IgD-negative memory B cell (primary cell): ENCODE results near the gene OR2T29. TPM values are rescaled to one million over a fixed set of nuclear protein-coding genes. Genes with fewer than 3 reads are reported as not detected.
"Not testable (repeated sequence)": the region's sequence is repeated elsewhere in the genome, so short reads cannot be mapped to it uniquely, and the experiment has no call there.

ENCODE experiments used
- H3K27ac Mint-ChIP-seq, 3 donors: one replicate each; pipeline ENCODE4 v1.8.0; 2020 to 2022; ENCODE audit warnings: mild to moderate bottlenecking in 3 of 3, mixed read lengths in 3 of 3, moderate library complexity in 1 of 3
- H3K27me3 Mint-ChIP-seq: one replicate; pipeline ENCODE4 v1.8.0; 2021; ENCODE audit warnings: mixed read lengths
- H3K36me3 Mint-ChIP-seq: one replicate; pipeline ENCODE4 v1.8.0; 2020; ENCODE audit warnings: mild to moderate bottlenecking, mixed read lengths
- H3K4me1 Mint-ChIP-seq, 3 donors: one replicate each; pipeline ENCODE4 v1.8.0; 2020 to 2022; ENCODE audit warnings: mixed read lengths in 3 of 3, mild to moderate bottlenecking in 1 of 3
- H3K4me3 Mint-ChIP-seq, 4 donors: one replicate each; pipeline ENCODE4 v1.8.0; 2020 to 2022; ENCODE audit warnings: mild to moderate bottlenecking in 4 of 4, mixed read lengths in 4 of 4, moderate library complexity in 3 of 4
- H3K9me3 Mint-ChIP-seq, 3 donors: one replicate each; pipeline ENCODE4 v1.8.0; 2020 to 2021; ENCODE audit warnings: mixed read lengths in 3 of 3, mild to moderate bottlenecking in 1 of 3
- polyA plus RNA-seq: library from polyadenylated mRNA; unstranded; fragments of 300-500 nt; fragmentation: Illumina TruSeq; gene quantifications from one replicate; pipeline ENCODE4 v1.2.3, GENCODE V29; 2021

Gene OR2T29
- polyA plus RNA-seq, 1 donor from 2014 or later: not detected

GRCh38 chr1:248569049-248569448 is 6.5 kb upstream of the OR2T29 start:
- H3K4me1 Mint-ChIP-seq, H3K27me3 Mint-ChIP-seq, H3K27ac Mint-ChIP-seq, H3K9me3 Mint-ChIP-seq, H3K36me3 Mint-ChIP-seq, H3K4me3 Mint-ChIP-seq: not testable (repeated sequence)

DNA sequence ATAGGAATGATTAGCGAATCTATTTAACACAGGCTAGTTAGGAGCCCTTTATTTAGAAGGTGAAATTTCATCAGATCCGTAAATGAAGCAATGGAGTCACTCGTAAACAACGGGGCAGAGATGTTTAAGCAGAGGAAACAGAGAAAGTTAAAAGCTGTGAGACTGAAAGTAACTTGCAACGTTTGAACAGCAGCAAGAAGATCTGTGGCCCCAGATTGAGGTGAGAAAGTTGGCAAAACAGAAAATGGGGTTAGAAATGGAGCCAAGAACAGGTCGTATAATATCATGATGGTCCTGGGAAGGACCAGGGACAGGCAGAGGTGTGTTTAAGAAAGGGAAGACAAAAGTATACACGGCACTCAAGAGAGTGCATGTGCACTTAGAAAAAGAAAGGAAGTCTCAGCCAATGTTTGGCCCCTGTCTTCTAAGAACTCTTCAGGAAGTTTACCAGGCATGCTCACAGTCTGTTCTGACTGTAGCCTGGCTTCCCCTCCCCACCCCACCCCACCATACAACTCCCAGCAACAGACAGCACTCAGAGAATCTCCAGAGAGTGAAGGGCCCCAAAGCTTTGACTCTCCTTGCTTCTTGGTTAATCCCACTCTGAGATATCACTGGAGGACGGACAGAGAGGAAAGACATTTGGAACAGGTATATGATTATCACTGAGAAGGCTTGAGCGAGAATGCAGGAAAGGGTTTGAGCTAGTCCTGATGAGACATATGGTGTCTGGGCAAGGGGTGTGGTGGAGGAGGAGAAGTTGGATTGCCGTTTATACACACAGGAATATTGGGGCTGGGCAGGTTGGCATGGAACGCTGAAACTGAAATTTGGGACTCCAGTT is 3.2 kb upstream of the OR2T29 start:
- H3K27me3 Mint-ChIP-seq, H3K36me3 Mint-ChIP-seq, H3K4me1 Mint-ChIP-seq, H3K9me3 Mint-ChIP-seq: not testable (repeated sequence)
- H3K27ac Mint-ChIP-seq: peak overlapping the region in 1 of 3 donors; percentile 78
- H3K4me3 Mint-ChIP-seq: peak overlapping the region; percentile 9 to 74 (median 44)

DNA sequence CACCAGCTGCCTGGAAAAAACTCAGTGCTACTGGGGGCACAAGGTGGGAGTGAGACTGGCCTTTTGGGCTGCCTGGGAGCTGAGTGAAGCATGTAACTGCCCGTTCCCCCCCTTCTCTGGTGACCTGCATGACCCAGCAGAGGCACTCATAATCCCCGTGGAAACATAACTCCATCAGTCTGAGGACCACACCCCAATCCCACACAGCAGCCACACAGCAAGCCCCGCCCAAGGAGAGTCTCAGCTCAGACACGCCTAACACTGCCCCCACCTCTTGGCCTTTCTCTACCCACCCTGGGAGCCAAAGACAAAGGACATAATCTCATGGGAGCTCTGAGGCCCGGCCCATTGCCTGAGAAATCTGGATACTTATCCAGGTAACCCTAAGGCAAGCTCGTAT is 11.5 kb downstream of the OR2T29 start:
- H3K36me3 Mint-ChIP-seq, H3K27ac Mint-ChIP-seq, H3K4me3 Mint-ChIP-seq, H3K9me3 Mint-ChIP-seq, H3K27me3 Mint-ChIP-seq, H3K4me1 Mint-ChIP-seq: not testable (repeated sequence)

- not testable (repeated sequence) for H3K36me3 Mint-ChIP-seq, H3K27me3 Mint-ChIP-seq, H3K4me3 Mint-ChIP-seq, H3K4me1 Mint-ChIP-seq, H3K27ac Mint-ChIP-seq, H3K9me3 Mint-ChIP-seq
Observed at GRCh38 chr1:248547383-248547782, 15.2 kb downstream of the OR2T29 start.

DNA sequence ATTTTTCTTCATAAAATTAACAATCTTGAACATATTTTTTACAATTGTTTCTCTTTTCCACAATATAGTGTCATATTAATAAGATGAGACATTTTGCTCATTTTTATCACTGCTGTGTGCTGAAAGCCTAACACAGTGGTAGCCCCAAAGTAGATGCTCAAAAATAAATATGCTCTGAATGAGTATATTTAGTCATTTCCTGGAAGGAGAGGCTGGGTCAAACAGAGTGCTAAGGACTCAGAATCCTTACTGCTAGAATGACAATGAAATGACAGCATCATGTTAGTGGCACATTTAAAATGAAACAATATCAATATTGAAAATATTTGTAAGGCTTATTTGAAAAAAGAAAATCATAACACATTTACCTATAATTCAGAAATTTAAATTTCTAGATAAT is 25.1 kb downstream of the OR2T29 start:
- H3K9me3 Mint-ChIP-seq, H3K27me3 Mint-ChIP-seq, H3K4me1 Mint-ChIP-seq, H3K36me3 Mint-ChIP-seq, H3K27ac Mint-ChIP-seq, H3K4me3 Mint-ChIP-seq: not testable (repeated sequence)

DNA sequence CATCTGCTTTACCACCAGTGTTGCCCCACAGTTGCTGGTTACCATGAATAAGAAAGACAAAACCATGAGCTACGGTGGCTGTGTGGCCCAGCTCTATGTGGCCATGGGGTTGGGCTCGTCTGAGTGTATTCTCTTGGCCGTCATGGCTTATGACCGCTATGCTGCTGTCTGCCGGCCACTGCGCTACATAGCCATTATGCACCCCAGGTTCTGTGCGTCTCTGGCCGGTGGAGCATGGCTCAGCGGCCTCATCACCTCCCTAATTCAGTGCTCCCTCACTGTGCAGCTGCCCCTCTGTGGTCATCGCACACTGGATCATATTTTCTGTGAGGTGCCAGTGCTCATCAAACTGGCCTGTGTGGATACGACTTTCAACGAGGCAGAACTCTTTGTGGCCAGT is 40.7 kb downstream of the OR2T29 start:
- Mint-ChIP-seq H3K4me3 (peak overlapping the region in 1 of 4 donors; percentile 37), H3K9me3 (peaks cover 0 to 8% (median 0%) of the 10 kb centered on the region in 3 donors), H3K36me3 (peaks cover 3% of the 10 kb centered on the region), H3K27me3 (peaks cover 1% of the 10 kb centered on the region), H3K27ac (no peak overlapping the region), H3K4me1 (no peaks in the 10 kb centered on the region)

- H3K27me3 Mint-ChIP-seq, H3K27ac Mint-ChIP-seq, H3K36me3 Mint-ChIP-seq, H3K4me1 Mint-ChIP-seq, H3K9me3 Mint-ChIP-seq, H3K4me3 Mint-ChIP-seq: not testable (repeated sequence)
Observed at GRCh38 chr1:248510217-248510616, 52.4 kb downstream of the OR2T29 start.

- H3K36me3 Mint-ChIP-seq, H3K9me3 Mint-ChIP-seq, H3K27me3 Mint-ChIP-seq: not testable (repeated sequence)
Observed at GRCh38 chr1:248507773-248508172, 54.8 kb downstream of the OR2T29 start, which contains the start of gene OR2G6. TSS of gene OR2G6 (plus strand) at chr1:248508073. CDS start at chr1:248521647, 13,574 bp downstream.

More at GRCh38 chr1:248507773-248508172, 54.8 kb downstream of the OR2T29 start, which contains the start of gene OR2G6:
- not testable (repeated sequence) for H3K27ac Mint-ChIP-seq, H3K4me3 Mint-ChIP-seq, H3K4me1 Mint-ChIP-seq

Other genes starting within 250 kb of the OR2T29 start
- not detected for gene OR2M7, start 238.2 kb downstream of the OR2T29 start, polyA plus RNA-seq
- not detected for gene OR14C36, start 214.0 kb downstream of the OR2T29 start, polyA plus RNA-seq
- gene OR2T4, start 201.1 kb downstream of the OR2T29 start, polyA plus RNA-seq: not detected
- gene OR2T6, start 187.0 kb downstream of the OR2T29 start, polyA plus RNA-seq: not detected
- not detected for gene OR2T1, start 159.7 kb downstream of the OR2T29 start, polyA plus RNA-seq
- gene OR2T2, start 117.1 kb downstream of the OR2T29 start, polyA plus RNA-seq: not detected
- gene OR2T3, start 89.4 kb downstream of the OR2T29 start, polyA plus RNA-seq: not detected
- gene OR2T5, start 74.2 kb downstream of the OR2T29 start, polyA plus RNA-seq: 0.16 TPM
- not detected for gene OR2G6, start 54.7 kb downstream of the OR2T29 start, polyA plus RNA-seq
- not detected for gene OR2T34, start 12.0 kb upstream of the OR2T29 start, polyA plus RNA-seq
- gene OR2T10, start 34.9 kb upstream of the OR2T29 start, polyA plus RNA-seq: 0.39 TPM
- gene OR2T11, start 72.3 kb upstream of the OR2T29 start, polyA plus RNA-seq: not detected
- gene OR2T35, start 82.5 kb upstream of the OR2T29 start, polyA plus RNA-seq: not detected
- gene OR2T27, start 92.8 kb upstream of the OR2T29 start, polyA plus RNA-seq: not detected
- not detected for gene OR14I1, start 140.0 kb upstream of the OR2T29 start, polyA plus RNA-seq
- not detected for gene LYPD8, start 193.0 kb upstream of the OR2T29 start, polyA plus RNA-seq